K562 (cell line): ENCODE measurements around the gene ERVFRD-1. TPM values are rescaled to one million over a fixed set of nuclear protein-coding genes. Genes with fewer than 3 reads are reported as not detected.

Source experiments
- CHD4 ChIP-seq: fragments of 200-600 bp; sonication (generic); IDR thresholded peaks from 3 replicates; pipeline ENCODE4 v1.6.1; 2012; ENCODE audit warnings: low read depth, mild to moderate bottlenecking, mixed read lengths, low read length, inconsistent platforms; ENCODE audit not compliant: insufficient read depth, insufficient replicate concordance, poor library complexity, severe bottlenecking
- CSDE1 ChIP-seq, 2 experiments: fragments of 450-650 bp; IDR thresholded peaks; 2 replicates each; pipeline ENCODE4 v1.6.1; 2016; ENCODE audit warnings: mild to moderate bottlenecking in 1 of 2
- ESRRB ChIP-seq: fragments of 250-450 bp; sonication (Bioruptor Pico); IDR thresholded peaks from 2 replicates; pipeline ENCODE4 v1.5.0; 2020; ENCODE audit warnings: mild to moderate bottlenecking, moderate library complexity, borderline replicate concordance
- GATA2 ChIP-seq: sonication (generic); formaldehyde crosslinking; IDR thresholded peaks from 2 replicates; pipeline ENCODE4 v1.4.0; 2020; ENCODE audit warnings: mild to moderate bottlenecking, missing genetic modification reagents
- MED1 ChIP-seq: sonication (generic); formaldehyde crosslinking; IDR thresholded peaks from 2 replicates; pipeline ENCODE4 v1.8.1; 2023; ENCODE audit warnings: missing genetic modification reagents, borderline replicate concordance
- NR2C1 ChIP-seq, 2 experiments: fragments of 450-650 bp; IDR thresholded peaks; 2 replicates each; pipeline ENCODE4 v1.6.1; 2017; ENCODE audit warnings: mild to moderate bottlenecking in 2 of 2, antibody characterized with exemption in 1 of 2, inconsistent platforms in 1 of 2, missing compliant biosample characterization in 1 of 2, missing genetic modification characterization in 1 of 2
- NR3C1 ChIP-seq: sonication (generic); formaldehyde crosslinking; IDR thresholded peaks from 2 replicates; pipeline ENCODE4 v1.8.1; 2022; ENCODE audit warnings: missing genetic modification reagents
- PRDM10 ChIP-seq: fragments of 450-650 bp; IDR thresholded peaks from 2 replicates; pipeline ENCODE4 v1.6.1; 2018; ENCODE audit not compliant: partially characterized antibody
- RBM15 ChIP-seq: fragments of 200-400 bp; formaldehyde crosslinking; IDR thresholded peaks from 2 replicates; pipeline ENCODE4 v1.6.1; 2018; ENCODE audit warnings: mild to moderate bottlenecking, low read length, moderate library complexity; ENCODE audit not compliant: insufficient read depth
- SETDB1 ChIP-seq: IDR thresholded peaks from one replicate; pipeline ENCODE4 v1.6.1; 2012; ENCODE audit warnings: low read length, control low read depth, inconsistent platforms
- SLC30A9 ChIP-seq: fragments of 250-450 bp; sonication (Bioruptor Pico); IDR thresholded peaks from 2 replicates; pipeline ENCODE4 v1.8.0; 2022; ENCODE audit warnings: mild to moderate bottlenecking, moderate library complexity
- SUPT5H ChIP-seq: fragments of 450-650 bp; IDR thresholded peaks from 2 replicates; pipeline ENCODE4 v1.6.1; 2016
- TCF7 ChIP-seq: sonication (generic); IDR thresholded peaks from 2 replicates; pipeline ENCODE4 v1.6.1; 2016; ENCODE audit warnings: antibody characterized with exemption, borderline replicate concordance
- ZKSCAN3 ChIP-seq: fragments of 250-450 bp; sonication (Bioruptor Pico); IDR thresholded peaks from 2 replicates; pipeline ENCODE4 v1.4.0; 2020
- ZNF197 ChIP-seq: fragments of 200-800 bp; sonication (Bioruptor generic); IDR thresholded peaks from 2 replicates; pipeline ENCODE4 v1.6.1; 2016; ENCODE audit warnings: low read depth, missing genetic modification characterization, missing compliant biosample characterization
- ZNF398 ChIP-seq: fragments of 250-450 bp; sonication (Bioruptor Pico); IDR thresholded peaks from 2 replicates; pipeline ENCODE4 v1.8.0; 2021; ENCODE audit warnings: moderate library complexity, mild to moderate bottlenecking, inconsistent platforms
- ZNF609 ChIP-seq: sonication (generic); formaldehyde crosslinking; IDR thresholded peaks from 2 replicates; pipeline ENCODE4 v1.8.1; 2023; ENCODE audit warnings: missing genetic modification reagents, mild to moderate bottlenecking, borderline replicate concordance
- polyA plus RNA-seq, 8 experiments: library from polyadenylated mRNA; depleted of rRNA in 4 of 8; stranded (reverse) in 5 of 8; unstranded in 3 of 8; fragments of >200 nt; fragmentation: Nextera tagmentation in 2 of 8; fragmentation: Illumina TruSeq in 1 of 8; extraction: Ambion mirVana in 2 of 8; extraction: Trizol in 1 of 8; gene quantifications; 2 replicates each; pipeline versions ENCODE4 v1.2.1 to v1.2.3, GENCODE V29; 2011 to 2014; ENCODE audit warnings: inconsistent platforms in 1 of 8, missing spikeins in 1 of 8
- total RNA-seq, 7 experiments: library from RNA; depleted of rRNA in 6 of 7; stranded (reverse); fragments of >200 nt in 6 of 7; fragmentation: Illumina TruSeq in 2 of 7; extraction: Trizol in 2 of 7; gene quantifications; 2 replicates each; pipeline versions ENCODE4 v1.2.1 to v1.2.3, GENCODE V29; 2011 to 2021; ENCODE audit warnings: low replicate concordance in 1 of 7

Gene ERVFRD-1
- total and polyA plus RNA-seq, 9 of the 15 experiments (the other 6 are each of a cell fraction or from before 2014, with no cell fraction given): 0.05 to 0.14 (median 0.09) TPM; not detected in 2

GRCh38 chr6:11093626-11094410 is 17.7 kb downstream of the ERVFRD-1 start, which contains the start of gene SMIM13 (continued):
- TF ChIP-seq ZNF398 (CRISPR knock-in tag) (no peak), ESRRB (CRISPR knock-in tag) (0 out of 2 replicates have a peak, but pooled peaks have one; percentile 16), GATA2 (no peak), MED1 (CRISPR knock-in tag) (no peak), ZNF197 (peak; percentile 92; the same call in 1 of the 2 replicates), SETDB1 (no peak), RBM15 (no peak), CSDE1 (IDR thresholded peaks at IDR 0.05) (no peak), SLC30A9 (no peak), NR3C1 (no peak), ZNF609 (CRISPR knock-in tag) (no peak), CHD4 (no peak), PRDM10 (peak; percentile 90), ZKSCAN3 (no peak), SUPT5H (peak; percentile 88), TCF7 (peak; percentile 75; the same call in 1 of the 2 replicates), NR2C1 (IDR thresholded peaks at IDR 0.05) (no peak), NR2C1 (tag; IDR thresholded peaks at IDR 0.05) (peak; percentile 82)
